Astrocyte (in vitro differentiated cells and primary cell): ENCODE results near the gene OR1S1. TPM values are rescaled to one million over a fixed set of nuclear protein-coding genes. Genes with fewer than 3 reads are reported as not detected.

Experiments
- DNase-seq: peaks from one replicate; pipeline ENCODE4 v3.0.0-alpha.2; 2010; ENCODE audit warnings: low read depth
- FAIRE-seq: peaks from 2 replicates; lab custom pipeline; 2011; peaks lifted over from hg19 to GRCh38; lab: Jason Lieb, UNC
- H2AFZ ChIP-seq: 2 replicates; pipeline ENCODE4 v1.6.0; 2012; ENCODE audit warnings: low read depth, low read length, inconsistent platforms
- H3K27ac ChIP-seq: 2 replicates; pipeline ENCODE4 v1.5.1; 2011; ENCODE audit warnings: low read depth, low read length, inconsistent platforms
- H3K27me3 ChIP-seq: 2 replicates; pipeline ENCODE4 v1.6.0; 2011; ENCODE audit warnings: low read length, inconsistent platforms; ENCODE audit not compliant: insufficient read depth
- H3K36me3 ChIP-seq: 2 replicates; pipeline ENCODE4 v1.5.1; 2011; ENCODE audit warnings: low read length, inconsistent platforms; ENCODE audit not compliant: insufficient read depth
- H3K4me1 ChIP-seq: 2 replicates; pipeline ENCODE4 v1.5.1; 2011; ENCODE audit warnings: low read length, inconsistent platforms; ENCODE audit not compliant: insufficient read depth
- H3K4me2 ChIP-seq: 2 replicates; pipeline ENCODE4 v1.6.0; 2012; ENCODE audit warnings: low read length, inconsistent platforms
- H3K4me3 ChIP-seq: 2 replicates; pipeline ENCODE4 v1.5.1; 2011; ENCODE audit warnings: low read depth, mild to moderate bottlenecking, low read length, inconsistent platforms; ENCODE audit not compliant: insufficient read depth
- H3K79me2 ChIP-seq: 2 replicates; pipeline ENCODE4 v1.6.0; 2012; ENCODE audit warnings: mild to moderate bottlenecking, low read length, inconsistent platforms; ENCODE audit not compliant: insufficient read depth
- H3K9ac ChIP-seq: 2 replicates; pipeline ENCODE4 v1.6.0; 2012; ENCODE audit warnings: mild to moderate bottlenecking, low read length, inconsistent platforms
- H3K9me3 ChIP-seq: 2 replicates; pipeline ENCODE4 v1.5.1; 2012; ENCODE audit warnings: low read depth, mild to moderate bottlenecking, low read length, inconsistent platforms; ENCODE audit not compliant: insufficient read depth
- H4K20me1 ChIP-seq: 2 replicates; pipeline ENCODE4 v1.6.0; 2012; ENCODE audit warnings: low read length, inconsistent platforms; ENCODE audit not compliant: insufficient read depth
- H3K27ac Mint-ChIP-seq: one replicate; pipeline ENCODE4 v1.8.0; 2021; ENCODE audit warnings: mild to moderate bottlenecking, mixed read lengths; ENCODE audit not compliant: unreplicated experiment
- H3K27me3 Mint-ChIP-seq: one replicate; pipeline ENCODE4 v1.8.0; 2021; ENCODE audit warnings: low read depth, mixed read lengths; ENCODE audit not compliant: unreplicated experiment
- H3K36me3 Mint-ChIP-seq: one replicate; pipeline ENCODE4 v1.8.0; 2021; ENCODE audit warnings: low read depth, mixed read lengths; ENCODE audit not compliant: unreplicated experiment
- H3K4me1 Mint-ChIP-seq: one replicate; pipeline ENCODE4 v1.8.0; 2021; ENCODE audit warnings: low read depth, mixed read lengths; ENCODE audit not compliant: unreplicated experiment
- H3K4me3 Mint-ChIP-seq: one replicate; pipeline ENCODE4 v1.8.0; 2021; ENCODE audit warnings: mild to moderate bottlenecking, moderate library complexity, mixed read lengths; ENCODE audit not compliant: unreplicated experiment
- H3K9me3 Mint-ChIP-seq: one replicate; pipeline ENCODE4 v1.8.0; 2021; ENCODE audit warnings: mild to moderate bottlenecking, mixed read lengths; ENCODE audit not compliant: unreplicated experiment
- CTCF ChIP-seq: IDR thresholded peaks from 2 replicates; pipeline ENCODE4 v1.5.1; 2011; ENCODE audit warnings: low read depth, mild to moderate bottlenecking, inconsistent platforms, low read length, moderate library complexity; ENCODE audit not compliant: insufficient read depth
- EZH2 ChIP-seq: IDR thresholded peaks from 2 replicates; pipeline ENCODE4 v1.6.1; 2012; ENCODE audit warnings: mild to moderate bottlenecking, low read length, inconsistent platforms; ENCODE audit not compliant: insufficient read depth
- total RNA-seq: library from RNA; stranded (reverse); gene quantifications from 2 replicates; pipeline ENCODE4 v1.2.1, GENCODE V29; 2021

OR1S1 gene
- total RNA-seq, 1 donor from 2014 or later: not detected

- H3K36me3 ChIP-seq: no peaks in the 10 kb centered on the region
- Mint-ChIP-seq H3K36me3 (no peaks in the 10 kb centered on the region), H3K4me1 (no peaks in the 10 kb centered on the region), H3K4me3 (no peak overlapping the region), H3K27ac (no peak overlapping the region), H3K27me3 (no peaks in the 10 kb centered on the region), H3K9me3 (peaks cover 8% of the 10 kb centered on the region)
- H3K4me1 ChIP-seq: no peaks in the 10 kb centered on the region
- H2AFZ ChIP-seq: no peak overlapping the region
- no peak overlapping the region for H3K9ac ChIP-seq
- H3K27ac ChIP-seq: no peak overlapping the region
- H4K20me1 ChIP-seq: no peaks in the 10 kb centered on the region
- TF ChIP-seq CTCF: no peak
- TF ChIP-seq EZH2: no peak
- DNase-seq (no peak), FAIRE-seq (no peak)
- H3K4me2 ChIP-seq: no peak overlapping the region
- no peaks in the 10 kb centered on the region for H3K79me2 ChIP-seq
- H3K9me3 ChIP-seq: no peaks in the 10 kb centered on the region
- H3K4me3 ChIP-seq: no peak overlapping the region
- H3K27me3 ChIP-seq: no peaks in the 10 kb centered on the region
Measured at GRCh38 chr11:58199271-58199670, 13.2 kb upstream of the OR1S1 start.

- Mint-ChIP-seq H3K27ac (no peak within 1 kb of the TSS), H3K9me3 (peaks cover 3% of the 10 kb centered on the region), H3K36me3 (no peaks in the 10 kb centered on the region), H3K4me1 (no peaks in the 10 kb centered on the region), H3K4me3 (no peak within 1 kb of the TSS), H3K27me3 (peaks cover 2% of the 10 kb centered on the region)
- no peaks in the 10 kb centered on the region for H3K27me3 ChIP-seq
- DNase-seq (no peak), FAIRE-seq (no peak)
- no peak within 1 kb of the TSS for H2AFZ ChIP-seq
- no peaks in the 10 kb centered on the region for H3K4me1 ChIP-seq
- no peaks in the 10 kb centered on the region for H4K20me1 ChIP-seq
- no peak for TF ChIP-seq CTCF
- no peak within 1 kb of the TSS for H3K9ac ChIP-seq
- no peaks in the 10 kb centered on the region for H3K79me2 ChIP-seq
- no peak within 1 kb of the TSS for H3K27ac ChIP-seq
- H3K9me3 ChIP-seq: no peaks in the 10 kb centered on the region
- H3K36me3 ChIP-seq: no peaks in the 10 kb centered on the region
- H3K4me2 ChIP-seq: no peak within 1 kb of the TSS
- no peak within 1 kb of the TSS for H3K4me3 ChIP-seq
Measured at GRCh38 chr11:58204042-58204441, 8.5 kb upstream of the OR1S1 start, which contains the start of gene OR1S2. TSS of gene OR1S2 (minus strand) at chr11:58204142. CDS start at chr11:58204142, 0 bp downstream.

- Mint-ChIP-seq H3K36me3 (no peaks in the 10 kb centered on the region), H3K27ac (no peak overlapping the region), H3K4me1 (no peaks in the 10 kb centered on the region), H3K4me3 (no peak overlapping the region), H3K9me3 (peaks cover 3% of the 10 kb centered on the region), H3K27me3 (peaks cover 3% of the 10 kb centered on the region)
- no peak overlapping the region for H3K4me2 ChIP-seq
- no peaks in the 10 kb centered on the region for H3K9me3 ChIP-seq
- TF ChIP-seq EZH2 (no peak), CTCF (no peak)
- H3K79me2 ChIP-seq: no peaks in the 10 kb centered on the region
- H3K4me3 ChIP-seq: no peak overlapping the region
- no peak overlapping the region for H3K9ac ChIP-seq
- no peak overlapping the region for H3K27ac ChIP-seq
- H3K36me3 ChIP-seq: no peaks in the 10 kb centered on the region
- no peak for FAIRE-seq
- H3K27me3 ChIP-seq: no peaks in the 10 kb centered on the region
- H4K20me1 ChIP-seq: no peaks in the 10 kb centered on the region
- H3K4me1 ChIP-seq: no peaks in the 10 kb centered on the region
- no peak overlapping the region for H2AFZ ChIP-seq
- DNase-seq: no peak
Measured at GRCh38 chr11:58216476-58216875, 4.0 kb downstream of the OR1S1 start.
